Measurements from ENCODE around the gene KLHL11. TPM values are rescaled to one million over a fixed set of nuclear protein-coding genes. Genes with fewer than 3 reads are reported as not detected.

The KLHL11 gene
- polyA plus RNA-seq, 1 of the 3 experiments (the other 2 are of a cell fraction): 2.6 TPM

GRCh38 chr17:41891135-41892020 is 26.2 kb upstream of the KLHL11 start:
- TF ChIP-seq RAD21 (IDR thresholded peaks at IDR 0.05; ENCODE audit: low read length) (no peak), EP300 (IDR thresholded peaks at IDR 0.05; ENCODE audit: borderline replicate concordance in 1 of 2, low read depth in 1 of 2, low read length in 1 of 2) (no peak), MAX (IDR thresholded peaks at IDR 0.05; ENCODE audit: low read depth) (no peak)
- Histone ChIP-seq H3K4me2 (no peak overlapping the region), H3K9me2 (no peaks in the 10 kb centered on the region), H3K4me3 (ENCODE audit: low read depth in 2 of 2, low read length in 1 of 2) (no peak overlapping the region), H3K79me2 (ENCODE audit: insufficient read depth) (peaks cover 38% of the 10 kb centered on the region), H3K36me3 (replicated peaks in 1 of 2; ENCODE audit: control insufficient read depth in 1 of 2, insufficient read depth in 2 of 2, low read length in 1 of 2) (peaks cover 53 to 67% of the 10 kb centered on the region in 2 experiments), H4K20me1 (ENCODE audit: insufficient read depth) (peaks cover 22% of the 10 kb centered on the region), H3K4me1 (ENCODE audit: control insufficient read depth in 1 of 2, insufficient read depth in 2 of 2, low read depth in 1 of 2, low read length in 1 of 2) (peaks cover 15 to 19% of the 10 kb centered on the region in 2 experiments; a peak in 3 of 4 replicates), H3F3A (replicated peaks; ENCODE audit: insufficient read depth) (peaks cover 26% of the 10 kb centered on the region), H3K27ac (ENCODE audit: low read depth in 2 of 2, low read length in 1 of 2) (no peak overlapping the region), H3K27me3 (ENCODE audit: insufficient read depth) (no peaks in the 10 kb centered on the region), H2AFZ (ENCODE audit: low read depth) (no peak overlapping the region), H3K9me3 (no peaks in the 10 kb centered on the region), H3K9ac (no peak overlapping the region)
- DNase-seq: no peak
- POLR2A ChIA-PET: no interaction called here
- CTCF ChIA-PET: interaction anchor here (0.7 kb wide), 1 partner anchor 36 kb away, joined by 3 read pairs; no protein-coding TSS in a partner anchor
- 95% methylated on average over 7 of the region's 7 CpGs for WGBS (ENCODE audit: low lambda C conversion rate)

GRCh38 chr17:41888332-41888965 is 23.2 kb upstream of the KLHL11 start:
- no peak overlapping the region for H3K4me2 ChIP-seq
- no peaks in the 10 kb centered on the region for H3K27me3 ChIP-seq (ENCODE audit: insufficient read depth)
- peaks cover 8% of the 10 kb centered on the region for H3F3A ChIP-seq (replicated peaks; ENCODE audit: insufficient read depth)
- H3K4me3 ChIP-seq (ENCODE audit: low read depth in 2 of 2, low read length in 1 of 2): no peak overlapping the region
- DNase-seq: no peak
- POLR2A ChIA-PET: no interaction called here
- H4K20me1 ChIP-seq (ENCODE audit: insufficient read depth): no peaks in the 10 kb centered on the region
- WGBS (ENCODE audit: low lambda C conversion rate): 93% methylated on average over 6 of the region's 6 CpGs
- H3K79me2 ChIP-seq (ENCODE audit: insufficient read depth): peaks cover 41% of the 10 kb centered on the region
- no peaks in the 10 kb centered on the region for H3K9me3 ChIP-seq
- no peaks in the 10 kb centered on the region for H3K9me2 ChIP-seq
- no peak overlapping the region for H3K27ac ChIP-seq (ENCODE audit: low read depth in 2 of 2, low read length in 1 of 2)
- peaks cover 64 to 87% of the 10 kb centered on the region in 2 experiments for H3K36me3 ChIP-seq (replicated peaks in 1 of 2; ENCODE audit: control insufficient read depth in 1 of 2, insufficient read depth in 2 of 2, low read length in 1 of 2)
- no peak overlapping the region for H2AFZ ChIP-seq (ENCODE audit: low read depth)
- no peak overlapping the region for H3K9ac ChIP-seq
- no peaks in the 10 kb centered on the region for H3K4me1 ChIP-seq (ENCODE audit: control insufficient read depth in 1 of 2, insufficient read depth in 2 of 2, low read depth in 1 of 2, low read length in 1 of 2)
- TF ChIP-seq RXRA (IDR thresholded peaks at IDR 0.05; ENCODE audit: borderline replicate concordance, low read depth): no peak
- no peak for TF ChIP-seq SIN3A (IDR thresholded peaks at IDR 0.05; ENCODE audit: borderline replicate concordance, low read depth, low read length)
- no peak for TF ChIP-seq RFX5 (IDR thresholded peaks at IDR 0.05; ENCODE audit: low read length)
- TF ChIP-seq MEF2A (IDR thresholded peaks at IDR 0.05; ENCODE audit: borderline replicate concordance, low read depth): no peak
- no peak for TF ChIP-seq FOXM1 (IDR thresholded peaks at IDR 0.05; ENCODE audit: low read depth)
- TF ChIP-seq GABPA (IDR thresholded peaks at IDR 0.05; ENCODE audit: low read depth): no peak
- no peak for TF ChIP-seq USF2 (IDR thresholded peaks at IDR 0.05; ENCODE audit: borderline replicate concordance, low read depth, low read length)
- TF ChIP-seq FOXJ3 (CRISPR knock-in tag; IDR thresholded peaks at IDR 0.05): no peak
- no peak for TF ChIP-seq YY1 (IDR thresholded peaks at IDR 0.05; ENCODE audit: low read depth)
- TF ChIP-seq TAF1 (IDR thresholded peaks at IDR 0.05; ENCODE audit: borderline replicate concordance, low read depth, low read length): no peak
- TF ChIP-seq TEAD4 (IDR thresholded peaks at IDR 0.05; ENCODE audit: borderline replicate concordance, insufficient read depth): no peak
- no peak for TF ChIP-seq TCF12 (IDR thresholded peaks at IDR 0.05)
- no peak for TF ChIP-seq JUND (IDR thresholded peaks at IDR 0.05)
- no peak for TF ChIP-seq GATA2 (CRISPR knock-in tag; IDR thresholded peaks at IDR 0.05)
- TF ChIP-seq MAX (IDR thresholded peaks at IDR 0.05; ENCODE audit: low read depth): no peak
- no peak for TF ChIP-seq SMC3 (IDR thresholded peaks at IDR 0.05; ENCODE audit: low read depth, low read length)
- no peak for TF ChIP-seq POLR2AphosphoS5 (IDR thresholded peaks at IDR 0.05; ENCODE audit: low read depth, low read length)
- TF ChIP-seq RAD21 (IDR thresholded peaks at IDR 0.05; ENCODE audit: low read length): no peak
- TF ChIP-seq MXI1 (IDR thresholded peaks at IDR 0.05; ENCODE audit: low read depth, low read length): no peak
- CTCF ChIA-PET: interaction anchor here (0.9 kb wide), 1 partner anchor 29 kb away, joined by 3 read pairs; no protein-coding TSS in a partner anchor
